DMS153 (cell line): Measurements from ENCODE around the gene KCNAB3.

ENCODE experiments used
- DNase-seq: peaks from one replicate; lab custom pipeline; 2025; lab: John Stamatoyannopoulos, UW

The KCNAB3 gene

DNA sequence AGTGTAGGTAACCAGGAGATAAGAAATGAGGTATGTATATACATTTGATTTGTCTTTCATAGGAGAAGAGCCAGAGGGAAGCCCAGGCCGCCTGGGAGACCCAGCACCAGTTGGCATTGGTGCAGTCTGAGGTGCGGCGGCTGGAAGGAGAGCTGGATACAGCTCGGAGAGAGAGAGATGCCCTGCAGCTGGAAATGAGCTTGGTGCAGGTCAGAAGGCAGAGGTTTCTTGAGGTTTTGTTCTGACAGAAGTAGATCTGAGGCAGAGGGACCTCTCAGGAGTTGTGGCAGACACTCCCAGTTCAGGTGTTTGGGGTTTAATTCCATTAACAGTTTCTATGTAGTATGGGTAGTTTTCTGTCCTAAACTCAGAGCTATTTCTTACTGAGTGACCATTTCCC, 10.4 kb upstream of the KCNAB3 start:
- no peak for DNase-seq

DNA sequence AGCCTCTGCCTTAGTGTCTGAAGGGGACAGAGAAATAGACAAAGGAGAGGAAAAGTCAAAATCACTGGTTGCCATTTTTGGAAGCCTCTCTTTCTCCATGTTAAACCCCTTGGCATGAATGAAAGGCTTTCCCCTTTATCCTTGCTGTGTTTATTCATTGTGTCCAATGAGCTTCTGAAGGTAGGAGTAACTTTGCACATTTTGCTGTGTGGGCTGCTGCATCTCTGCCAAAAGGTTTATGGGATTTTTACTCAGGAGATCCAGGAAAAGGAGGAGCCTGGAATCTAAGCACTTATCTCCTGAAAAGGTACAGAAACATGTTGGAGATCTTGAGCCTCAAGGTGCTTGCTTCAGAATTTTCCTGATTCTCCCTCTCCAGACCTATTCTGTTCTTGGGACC, 6.2 kb upstream of the KCNAB3 start:
- no peak for DNase-seq

DNA sequence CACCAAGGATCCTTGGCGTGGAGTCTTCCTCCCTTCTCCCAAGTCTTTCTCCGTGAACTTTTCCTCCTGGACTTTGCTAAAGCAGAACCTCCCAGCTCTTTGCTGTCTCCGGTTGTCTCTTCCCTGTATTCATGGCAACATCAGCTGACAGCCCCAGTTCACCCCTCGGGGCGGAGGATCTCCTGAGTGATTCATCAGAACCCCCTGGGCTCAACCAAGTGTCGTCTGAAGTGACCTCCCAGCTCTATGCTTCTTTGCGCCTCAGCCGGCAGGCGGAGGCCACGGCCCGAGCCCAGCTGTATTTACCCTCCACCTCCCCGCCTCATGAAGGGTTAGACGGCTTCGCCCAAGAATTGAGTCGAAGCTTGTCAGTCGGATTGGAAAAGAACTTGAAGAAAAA, 3.3 kb upstream of the KCNAB3 start:
- no peak for DNase-seq

DNA sequence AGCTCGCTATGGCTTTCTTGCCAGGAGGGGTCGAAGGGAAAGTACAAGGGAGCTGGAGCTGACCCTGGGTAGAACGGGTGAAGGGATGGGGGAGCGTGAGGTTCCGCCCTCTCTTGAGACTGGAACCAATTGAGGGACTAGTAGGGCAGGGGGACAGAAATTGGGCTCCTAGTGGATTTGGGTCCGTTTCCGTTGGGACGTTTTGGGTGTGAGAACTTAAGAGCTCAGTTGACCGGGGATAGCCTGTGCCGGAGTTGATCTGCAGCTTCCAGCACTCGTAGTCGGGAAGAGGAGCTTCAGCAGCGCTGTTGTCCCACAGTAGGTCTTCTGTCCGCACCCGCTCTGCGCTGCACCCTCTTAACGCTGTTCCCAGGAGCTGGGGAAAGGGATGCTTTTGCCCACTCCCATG, 2.8 kb upstream of the KCNAB3 start:
- no peak for DNase-seq

DNA sequence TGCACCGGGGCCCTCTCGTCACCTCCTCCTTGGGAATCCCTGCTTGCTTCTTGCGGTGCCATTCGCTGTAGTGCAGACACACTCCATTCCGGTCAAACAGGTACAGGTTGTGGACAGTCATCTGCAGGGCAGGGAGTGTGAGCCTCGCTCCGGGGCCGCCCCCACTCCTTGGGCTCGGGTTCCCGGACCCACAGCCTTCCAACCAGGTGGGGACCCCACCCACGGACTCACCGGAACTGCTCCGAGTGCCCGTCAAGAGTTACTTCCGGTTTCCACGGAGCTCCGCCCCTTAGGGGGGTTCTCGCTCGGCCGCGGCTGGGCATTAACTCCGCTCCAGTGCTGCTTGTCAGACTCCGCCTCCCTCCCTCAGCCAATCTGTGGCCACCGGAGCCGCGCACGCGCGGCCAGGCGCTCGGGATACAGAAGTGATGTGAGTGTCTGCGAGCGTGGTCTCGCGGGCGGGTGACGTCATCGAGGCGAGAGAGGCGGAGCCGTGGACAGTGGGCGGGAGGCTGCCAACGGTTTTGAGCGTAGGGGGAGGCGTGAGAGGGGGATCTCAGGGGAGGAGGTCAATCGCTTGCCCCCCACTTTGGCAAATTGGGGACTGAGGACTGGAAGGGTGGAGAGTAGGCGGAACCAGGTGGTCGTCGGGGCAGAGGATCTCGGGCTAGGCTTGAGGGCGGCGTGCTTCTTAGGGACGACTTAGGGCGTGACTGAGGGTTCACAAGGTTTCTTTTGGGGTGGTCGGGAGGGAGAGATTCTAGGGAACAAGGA, 2.2 kb upstream of the KCNAB3 start, which contains the start of the genes CNTROB and TRAPPC1:
Gene CNTROB (plus strand): TSS at position 498 of the 774 bp plus-strand sequence. CDS start 874 bp downstream, outside the sequence.
Gene TRAPPC1 (minus strand): TSS at position 238 of the 774 bp plus-strand sequence. CDS start 117 bp downstream, at position 121.
- peak; percentile 92 for DNase-seq

DNA sequence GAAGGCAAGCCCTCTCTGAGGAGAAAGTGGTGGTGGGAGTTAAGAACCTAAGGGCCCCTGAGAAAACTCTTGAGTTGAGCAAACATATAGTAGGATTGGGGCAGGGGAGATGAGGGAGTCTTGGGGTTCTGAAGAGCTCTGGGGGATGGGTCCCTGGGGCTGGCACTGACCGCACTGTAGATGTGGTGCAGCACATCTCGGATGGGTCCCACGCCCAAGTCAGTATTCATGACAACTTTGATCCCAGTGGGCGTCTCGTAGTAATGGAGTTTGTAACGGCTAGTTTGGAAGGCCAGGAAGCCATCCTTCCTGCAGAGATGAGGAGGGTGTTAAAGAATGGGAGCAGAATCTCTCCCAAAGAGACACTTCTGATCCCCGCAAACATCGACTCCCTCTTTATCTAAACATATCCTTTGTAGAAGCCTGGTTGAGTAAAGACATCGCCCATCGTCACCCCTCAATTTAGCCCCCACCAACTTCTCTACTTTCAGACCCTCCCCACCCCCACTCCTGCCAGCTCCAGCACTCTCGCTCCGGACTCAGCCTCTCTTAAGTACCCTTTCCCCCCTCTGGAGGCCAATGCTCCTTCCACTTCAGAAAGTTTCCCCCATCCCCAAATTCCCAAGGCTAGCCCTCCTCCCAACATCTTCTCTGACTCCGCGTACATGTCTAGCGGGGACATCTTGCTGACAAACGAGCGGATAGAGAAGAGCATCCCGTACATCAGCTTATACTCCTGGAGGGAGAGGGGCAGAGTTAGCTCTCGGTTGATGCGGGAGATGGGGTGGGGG, 1.4 kb upstream of the KCNAB3 start:
- DNase-seq: no peak

DNA sequence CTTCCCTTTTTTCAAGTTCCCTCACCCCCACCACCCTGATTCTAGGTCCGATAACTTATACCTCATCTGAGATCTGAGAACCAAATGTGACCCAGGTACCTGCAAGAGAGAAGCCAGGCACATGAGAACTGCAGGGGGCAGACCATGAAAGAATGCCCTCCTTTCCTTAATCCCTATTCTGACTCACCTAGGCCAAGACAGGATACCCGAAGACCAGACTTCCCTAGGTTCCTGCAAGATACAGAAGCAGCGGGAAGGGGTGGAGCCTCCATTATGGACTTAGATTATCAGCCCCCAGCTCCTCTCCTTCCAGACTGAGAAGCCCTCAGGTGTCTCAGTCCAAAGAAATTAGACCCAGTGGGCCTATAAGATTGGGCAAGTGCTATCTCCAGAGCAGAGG, 2.1 kb downstream of the KCNAB3 start:
- no peak for DNase-seq

DNA sequence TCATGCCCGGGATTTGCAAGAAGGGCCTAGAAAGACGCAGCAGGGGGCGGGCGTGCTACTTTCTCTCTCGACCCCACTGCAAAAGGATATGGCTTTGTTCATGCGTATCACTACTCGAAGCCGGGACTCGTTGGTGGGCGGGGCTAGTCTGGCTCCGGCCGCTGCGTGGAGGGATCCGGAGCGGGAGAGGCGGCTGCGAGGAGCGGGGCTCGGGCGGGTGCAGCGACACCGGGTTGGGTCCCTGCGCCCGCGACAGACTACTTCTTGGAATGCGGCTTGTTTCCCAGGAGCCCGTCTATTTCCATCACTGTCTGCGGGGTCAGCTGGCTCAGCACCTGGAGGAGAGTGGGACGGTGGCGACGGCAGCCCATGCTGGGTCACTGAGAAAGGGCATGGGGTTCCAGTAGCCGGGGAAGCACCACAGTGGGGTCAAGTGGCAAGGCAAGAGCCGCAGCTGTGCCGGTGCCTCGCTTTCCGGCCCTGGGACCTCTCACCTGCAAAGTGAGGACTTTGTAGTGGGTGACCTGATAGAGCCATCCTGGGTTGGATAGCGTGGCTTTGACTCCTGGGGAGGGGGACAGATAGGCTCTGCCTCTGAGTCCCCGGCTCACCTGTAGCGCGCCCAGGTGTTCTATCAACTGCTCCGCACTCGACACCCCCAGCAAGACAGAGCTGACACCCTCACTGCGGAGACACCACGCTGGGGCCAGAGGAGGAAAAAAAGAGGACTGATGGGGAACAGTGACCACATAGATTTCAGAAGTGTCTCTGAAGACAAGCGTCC, 6.6 kb downstream of the KCNAB3 start:
- peak; percentile 51 for DNase-seq

DNA sequence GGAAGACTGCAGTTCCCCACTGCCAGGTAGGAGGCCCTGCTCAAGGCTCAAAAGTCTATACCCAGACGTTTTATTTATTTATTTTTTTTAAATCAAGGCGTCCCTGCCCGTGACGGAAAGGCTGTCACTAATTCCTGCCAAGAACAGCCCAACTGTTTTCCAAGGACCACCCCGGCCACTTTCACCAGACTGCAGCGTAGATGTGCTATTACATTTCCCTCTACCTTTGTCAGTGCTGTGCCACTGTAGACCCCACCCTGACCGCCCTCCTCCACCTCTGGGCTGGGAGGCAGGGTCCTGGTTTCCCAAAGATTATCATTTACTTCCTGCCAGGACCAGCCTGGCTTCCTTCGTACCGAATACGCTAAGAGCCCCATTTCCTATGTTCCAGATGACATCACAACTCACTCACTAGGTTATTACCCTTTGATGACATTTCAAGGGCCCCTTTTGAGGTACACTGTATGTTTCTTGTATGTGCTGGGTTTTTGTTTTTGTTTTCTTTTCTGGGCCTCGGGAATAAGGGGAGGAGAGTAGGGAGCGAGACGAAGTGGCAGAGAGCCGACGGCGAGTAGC, 7.3 kb downstream of the KCNAB3 start:
- no peak for DNase-seq

DNA sequence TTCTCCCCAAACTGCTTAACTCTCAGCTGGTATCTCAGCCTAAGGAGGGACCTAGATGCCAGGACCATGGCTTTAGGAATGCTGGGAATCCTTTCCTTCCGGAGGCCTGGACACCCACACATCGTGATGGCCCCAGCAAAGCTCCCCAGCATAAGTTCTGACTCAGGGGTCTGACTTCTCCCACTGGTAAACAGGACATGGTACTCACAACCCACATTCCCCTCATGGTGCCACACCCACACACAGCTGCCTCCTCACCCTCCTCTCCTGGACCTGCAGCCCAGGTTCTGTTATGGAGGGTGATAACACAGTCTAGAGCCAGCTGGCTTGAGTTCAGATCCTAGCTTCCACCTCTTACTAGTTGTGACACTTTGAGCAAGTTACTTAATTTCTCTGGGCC, 12.8 kb downstream of the KCNAB3 start:
- DNase-seq: no peak

DNA sequence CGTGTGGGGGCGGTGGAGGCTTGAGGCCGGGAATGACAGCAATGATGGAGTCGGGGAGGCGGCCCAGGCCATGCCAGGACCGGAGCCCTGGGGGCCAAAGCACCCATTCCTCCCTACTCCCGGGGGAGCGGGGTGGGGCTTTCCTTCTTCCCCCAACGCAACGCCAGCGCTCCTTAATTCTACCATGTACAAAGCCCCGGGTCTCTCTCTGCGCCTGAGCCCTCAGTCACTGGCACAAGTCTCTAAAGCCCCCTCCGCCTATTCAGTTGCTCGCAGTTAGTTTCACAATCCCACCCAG, 13.3 kb downstream of the KCNAB3 start:
- DNase-seq: no peak

DNA sequence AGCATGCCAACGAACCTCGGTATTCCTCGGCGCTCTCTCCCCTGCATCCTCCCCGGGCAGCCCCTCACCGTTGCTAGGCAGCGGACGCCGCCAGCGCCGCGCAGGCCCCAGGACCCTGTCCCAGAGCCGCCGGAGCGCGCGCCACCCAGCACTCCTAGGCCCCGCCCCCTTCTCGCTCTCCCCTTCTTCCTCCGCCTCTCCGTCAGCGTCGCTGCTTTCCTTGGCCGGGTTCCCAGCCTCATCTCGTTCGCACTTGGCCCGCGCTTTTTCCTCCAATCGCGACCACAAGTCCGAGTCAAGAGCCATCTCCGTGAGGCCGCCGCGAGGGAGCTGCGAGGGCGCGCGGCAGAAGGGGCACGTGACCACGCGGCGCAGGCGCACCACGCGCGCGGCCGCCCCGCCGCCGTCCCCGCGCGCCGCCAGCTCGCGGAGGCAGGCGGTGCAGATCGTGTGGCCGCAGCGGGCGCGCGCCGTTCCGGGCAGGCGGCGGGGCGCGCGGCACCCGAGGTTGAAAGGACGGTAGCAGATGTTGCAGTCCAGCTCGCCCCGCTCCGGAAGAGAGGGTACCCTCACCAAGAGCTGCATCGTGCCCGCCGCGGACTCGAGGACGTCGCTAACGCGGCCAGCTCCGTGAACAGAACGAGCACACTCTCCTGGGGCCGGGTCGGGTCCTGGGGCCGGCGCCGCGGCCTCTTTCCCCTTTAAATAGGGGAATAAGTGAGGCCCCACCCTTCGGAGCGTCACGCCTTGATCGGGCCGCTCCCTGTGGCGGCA, 13.9 kb downstream of the KCNAB3 start, which contains the start of gene RNF227:
Gene RNF227 (minus strand): TSS at position 679 of the 774 bp plus-strand sequence. CDS start 94 bp downstream, at position 585.
- DNase-seq: peak; percentile 83

DNA sequence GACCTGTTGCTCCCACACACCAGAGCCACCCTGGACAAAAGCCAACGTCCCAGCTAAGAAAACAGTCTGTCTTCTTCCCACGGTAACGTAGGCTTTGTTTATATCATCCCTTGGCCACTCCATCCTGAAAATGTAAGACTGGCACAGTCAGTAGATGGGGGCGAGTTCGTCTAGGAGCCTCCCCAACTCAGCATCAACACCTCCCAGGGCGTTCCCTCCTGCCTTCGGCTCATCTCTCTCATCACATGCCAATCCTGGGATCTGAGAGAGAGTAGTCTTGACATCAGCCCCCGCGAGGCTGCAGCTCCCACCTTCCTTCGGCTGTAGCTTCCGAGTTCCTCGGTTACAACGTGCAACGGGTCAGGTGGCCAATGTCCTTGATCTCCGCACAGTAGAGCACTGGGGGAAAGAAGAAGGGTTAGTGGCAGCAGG, 14.5 kb downstream of the KCNAB3 start:
- no peak for DNase-seq

DNA sequence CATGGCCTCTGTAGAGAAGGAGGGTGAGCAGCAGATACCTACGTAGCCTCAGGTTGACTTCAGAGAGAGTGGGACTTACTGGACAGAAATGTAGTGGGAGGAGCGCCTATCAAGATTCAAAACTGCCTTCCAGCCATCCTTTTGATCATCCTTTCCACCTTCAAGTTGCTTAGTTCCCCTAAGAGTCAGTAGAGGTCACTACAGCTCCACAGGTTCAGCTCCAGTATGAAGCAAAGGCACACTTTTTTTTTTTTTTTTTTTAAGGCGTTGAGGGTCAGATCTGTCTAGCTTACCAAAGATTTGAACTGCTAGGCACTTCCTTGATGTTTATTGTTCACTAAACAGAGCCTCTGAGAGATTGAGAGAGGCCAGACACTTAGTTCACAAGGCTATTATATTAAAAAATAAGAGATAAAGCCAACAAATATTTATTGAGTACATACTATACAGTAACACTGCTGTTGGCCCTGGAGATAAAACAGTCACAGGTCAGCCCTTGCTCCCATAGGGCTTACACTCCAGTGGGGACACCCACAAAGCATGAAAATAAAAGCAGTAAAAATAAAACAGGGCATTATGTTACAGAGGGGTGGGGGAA, 16.6 kb downstream of the KCNAB3 start:
- DNase-seq: peak; percentile 19

DNA sequence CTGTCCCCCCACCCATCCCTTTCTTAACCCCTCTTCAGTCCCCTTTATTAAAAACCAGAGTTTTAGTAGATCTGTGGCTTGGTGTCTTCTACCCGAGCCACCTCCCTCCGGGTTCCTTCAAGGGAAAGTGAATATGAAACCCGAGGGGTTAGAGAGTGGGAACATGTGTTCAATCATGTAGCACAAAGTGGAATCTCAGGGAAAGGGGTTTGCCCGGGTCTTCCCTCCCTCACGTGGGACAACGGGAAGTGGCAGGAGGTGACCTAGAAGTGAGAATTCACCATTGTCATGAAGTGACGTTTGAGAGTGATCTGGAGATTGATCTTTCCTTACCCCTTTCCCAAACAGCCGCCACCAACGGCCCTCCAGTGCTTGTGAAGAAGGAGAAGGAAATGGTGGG, 18.5 kb downstream of the KCNAB3 start:
- no peak for DNase-seq

DNA sequence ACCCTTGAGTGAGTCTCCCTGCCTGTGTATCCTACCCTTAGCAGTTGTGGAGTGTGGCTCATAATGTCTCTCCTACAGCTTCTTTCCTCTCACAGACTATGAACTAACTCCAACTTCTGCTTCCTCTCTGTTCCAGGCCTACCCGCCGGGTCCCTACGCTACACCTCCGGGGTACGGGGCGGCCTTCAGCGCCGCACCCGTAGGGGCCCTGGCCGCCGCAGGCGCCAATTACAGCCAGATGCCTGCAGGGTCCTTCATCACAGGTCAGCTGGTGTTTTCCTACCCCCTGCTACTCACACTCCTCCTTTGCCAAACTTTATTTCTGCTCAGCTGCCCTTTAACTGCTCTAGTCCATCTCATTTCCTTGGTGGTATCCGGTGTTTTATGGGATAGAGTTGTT, 18.9 kb downstream of the KCNAB3 start:
- DNase-seq: no peak

DNA sequence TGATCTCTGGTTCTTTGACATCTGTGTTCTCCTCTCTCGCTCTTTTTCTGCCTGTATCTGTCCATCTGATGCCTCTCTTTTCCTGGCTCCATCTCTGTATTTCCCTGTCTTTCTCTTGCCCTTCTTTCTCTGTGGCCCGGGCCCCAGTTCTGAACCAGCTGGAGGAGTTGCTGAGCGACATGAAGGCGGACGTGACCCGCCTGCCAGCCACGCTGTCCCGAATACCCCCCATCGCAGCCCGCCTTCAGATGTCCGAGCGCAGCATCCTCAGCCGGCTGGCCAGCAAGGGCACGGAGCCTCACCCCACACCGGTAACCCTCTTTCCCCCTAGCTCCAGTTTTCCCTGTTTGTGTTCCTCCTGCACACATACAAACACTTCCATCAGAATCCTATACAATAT, 19.4 kb downstream of the KCNAB3 start:
- no peak for DNase-seq

DNA sequence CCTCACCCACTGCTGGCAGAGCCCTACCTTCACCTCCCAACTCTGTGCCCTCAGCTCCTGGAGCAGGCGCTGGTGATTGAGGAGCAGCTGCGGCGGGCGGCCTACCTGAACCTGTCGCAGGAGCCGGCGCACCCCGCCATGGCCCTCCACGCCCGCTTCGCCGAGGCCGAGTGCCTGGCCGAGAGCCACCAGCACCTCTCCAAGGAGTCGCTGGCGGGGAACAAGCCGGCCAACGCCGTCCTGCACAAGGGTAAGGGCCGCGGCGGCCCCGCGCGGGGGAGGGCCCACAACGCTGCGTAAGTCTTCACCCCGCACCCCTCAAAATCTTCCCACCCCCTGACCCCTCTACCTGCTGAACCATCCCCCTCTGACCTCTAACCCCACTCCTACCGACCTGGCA, 20.6 kb downstream of the KCNAB3 start:
- DNase-seq: no peak

DNA sequence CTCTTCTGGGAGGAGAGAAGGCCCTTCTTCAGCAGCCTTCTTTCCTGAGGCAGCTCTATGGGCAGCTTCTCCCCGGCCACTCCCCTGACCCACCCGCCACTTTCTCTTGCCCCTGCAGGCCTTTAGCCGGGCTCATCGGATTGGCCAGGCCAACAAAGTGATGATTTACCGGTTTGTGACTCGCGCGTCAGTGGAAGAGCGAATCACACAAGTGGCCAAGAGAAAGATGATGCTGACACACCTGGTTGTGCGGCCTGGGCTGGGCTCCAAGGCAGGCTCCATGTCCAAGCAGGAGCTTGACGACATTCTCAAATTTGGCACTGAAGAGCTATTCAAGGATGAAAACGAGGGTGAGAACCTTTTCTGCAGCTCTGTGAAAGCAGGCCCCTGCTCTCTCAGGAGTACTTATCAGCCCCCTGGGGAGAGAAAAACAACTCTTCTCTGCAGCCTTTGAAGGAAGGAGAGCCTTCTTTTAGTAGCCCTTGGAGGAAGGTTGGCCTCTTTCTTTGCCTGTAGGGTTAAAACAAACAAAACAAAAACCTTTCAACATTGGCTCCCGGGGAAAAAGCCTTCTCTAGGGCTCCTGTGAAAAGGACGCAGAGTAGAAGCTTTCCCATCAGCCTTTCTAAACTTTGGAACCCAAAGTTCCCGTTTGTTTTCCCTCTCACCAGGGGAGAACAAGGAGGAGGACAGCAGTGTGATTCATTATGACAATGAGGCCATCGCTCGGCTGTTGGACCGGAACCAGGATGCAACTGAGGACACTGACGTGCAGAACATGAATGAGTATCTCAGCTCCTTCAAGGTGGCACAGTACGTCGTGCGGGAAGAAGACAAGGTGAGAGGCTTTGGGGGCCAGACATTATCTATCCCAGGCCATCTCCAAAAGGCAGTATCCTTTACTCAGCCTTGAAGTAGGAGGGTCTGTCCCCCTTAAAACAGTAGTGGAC, 26.2 kb downstream of the KCNAB3 start:
- DNase-seq: no peak

DNA sequence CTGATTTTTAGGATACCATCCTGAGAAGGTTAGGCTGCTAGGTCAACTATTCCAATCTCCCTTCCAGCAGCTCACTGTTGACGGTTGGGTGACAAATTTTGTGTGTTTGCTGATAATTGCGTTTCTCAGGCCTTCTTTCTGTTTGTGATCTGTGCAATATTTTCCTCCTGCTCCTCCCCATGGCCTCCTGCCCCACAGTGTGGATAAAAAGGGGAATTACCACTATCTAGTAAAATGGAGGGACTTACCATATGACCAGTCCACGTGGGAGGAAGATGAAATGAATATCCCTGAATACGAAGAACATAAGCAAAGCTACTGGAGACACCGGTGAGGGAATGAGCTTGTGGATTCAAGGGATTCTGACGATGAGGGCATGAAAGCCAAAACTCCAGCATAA, 31.9 kb downstream of the KCNAB3 start:
- DNase-seq: no peak
